Measurements from ENCODE around the gene GLYAT. TPM values are rescaled to one million over a fixed set of nuclear protein-coding genes. Genes with fewer than 3 reads are reported as not detected.

GLYAT gene
- total RNA-seq, 2 donors from 2014 or later = not detected

GRCh38 chr11:58768137-58768536, 36.4 kb upstream of the GLYAT start:
- Mint-ChIP-seq H3K4me1 (peaks cover 7% of the 10 kb centered on the region), H3K36me3 (ENCODE audit: low read depth) (peaks cover 2% of the 10 kb centered on the region), H3K27me3 (peaks cover 52% of the 10 kb centered on the region), H3K4me3 (no peak overlapping the region), H3K27ac (no peak overlapping the region)
- H3K9me3 ChIP-seq (ENCODE audit: control insufficient read depth, low read length, poor library complexity, severe bottlenecking) = no peaks in the 10 kb centered on the region
- ATAC-seq (no peak), DNase-seq (no peak)

GRCh38 chr11:58765078-58765477, 33.3 kb upstream of the GLYAT start:
- H3K9me3 ChIP-seq (ENCODE audit: control insufficient read depth, low read length, poor library complexity, severe bottlenecking) = no peaks in the 10 kb centered on the region
- DNase-seq (no peak), ATAC-seq (no peak)
- no peak overlapping the region for H3K4me3 Mint-ChIP-seq
- H3K27me3 Mint-ChIP-seq = peaks cover 37% of the 10 kb centered on the region
- no peak overlapping the region for H3K27ac Mint-ChIP-seq
- no peaks in the 10 kb centered on the region for H3K36me3 Mint-ChIP-seq (ENCODE audit: low read depth)
- H3K4me1 Mint-ChIP-seq = no peaks in the 10 kb centered on the region

- ATAC-seq (no peak), DNase-seq (no peak)
- Mint-ChIP-seq H3K4me3 (no peak overlapping the region), H3K4me1 (no peaks in the 10 kb centered on the region), H3K36me3 (ENCODE audit: low read depth) (no peaks in the 10 kb centered on the region), H3K27ac (no peak overlapping the region), H3K27me3 (peaks cover 39% of the 10 kb centered on the region)
- no peaks in the 10 kb centered on the region for H3K9me3 ChIP-seq (ENCODE audit: control insufficient read depth, low read length, poor library complexity, severe bottlenecking)
Measured at GRCh38 chr11:58763120-58763490, 31.4 kb upstream of the GLYAT start.

- no peaks in the 10 kb centered on the region for H3K4me1 Mint-ChIP-seq
- H3K9me3 ChIP-seq (ENCODE audit: control insufficient read depth, low read length, poor library complexity, severe bottlenecking) = no peaks in the 10 kb centered on the region
- no peak overlapping the region for H3K4me3 Mint-ChIP-seq
- H3K36me3 Mint-ChIP-seq (ENCODE audit: low read depth) = no peaks in the 10 kb centered on the region
- no peak overlapping the region for H3K27ac Mint-ChIP-seq
- ATAC-seq = no peak
- H3K27me3 Mint-ChIP-seq = peaks cover 39% of the 10 kb centered on the region
- no peak for DNase-seq
Measured at GRCh38 chr11:58762284-58763119, 30.8 kb upstream of the GLYAT start.

GRCh38 chr11:58757439-58757838, 25.7 kb upstream of the GLYAT start:
- H3K27ac Mint-ChIP-seq = no peak overlapping the region
- no peaks in the 10 kb centered on the region for H3K9me3 ChIP-seq (ENCODE audit: control insufficient read depth, low read length, poor library complexity, severe bottlenecking)
- DNase-seq (no peak), ATAC-seq (no peak)
- H3K36me3 Mint-ChIP-seq (ENCODE audit: low read depth) = no peaks in the 10 kb centered on the region
- H3K27me3 Mint-ChIP-seq = peaks cover 12% of the 10 kb centered on the region
- no peak overlapping the region for H3K4me3 Mint-ChIP-seq
- H3K4me1 Mint-ChIP-seq = no peaks in the 10 kb centered on the region

- no peak for ATAC-seq
- Mint-ChIP-seq H3K27me3 (peaks cover 29% of the 10 kb centered on the region), H3K27ac (no peak overlapping the region), H3K4me1 (no peaks in the 10 kb centered on the region), H3K36me3 (ENCODE audit: low read depth) (no peaks in the 10 kb centered on the region), H3K4me3 (no peak overlapping the region)
- no peaks in the 10 kb centered on the region for H3K9me3 ChIP-seq (ENCODE audit: control insufficient read depth, low read length, poor library complexity, severe bottlenecking)
- DNase-seq = no peak
Measured at GRCh38 chr11:58745705-58746364, 14.1 kb upstream of the GLYAT start.

- no peak overlapping the region for H3K27ac Mint-ChIP-seq
- peaks cover 31% of the 10 kb centered on the region for H3K27me3 Mint-ChIP-seq
Measured at GRCh38 chr11:58744988-58745704, 13.4 kb upstream of the GLYAT start.

GRCh38 chr11:58742981-58743880, 11.5 kb upstream of the GLYAT start:
- ATAC-seq = no peak

More at GRCh38 chr11:58744988-58745704, 13.4 kb upstream of the GLYAT start:
- DNase-seq (no peak), ATAC-seq (no peak)
- no peaks in the 10 kb centered on the region for H3K9me3 ChIP-seq (ENCODE audit: control insufficient read depth, low read length, poor library complexity, severe bottlenecking)
- Mint-ChIP-seq H3K36me3 (ENCODE audit: low read depth) (no peaks in the 10 kb centered on the region), H3K4me1 (no peaks in the 10 kb centered on the region), H3K4me3 (no peak overlapping the region)

GRCh38 chr11:58742140-58742539, 10.4 kb upstream of the GLYAT start:
- Mint-ChIP-seq H3K4me1 (no peaks in the 10 kb centered on the region), H3K27me3 (peaks cover 33% of the 10 kb centered on the region), H3K36me3 (ENCODE audit: low read depth) (no peaks in the 10 kb centered on the region), H3K27ac (no peak overlapping the region), H3K4me3 (no peak overlapping the region)
- DNase-seq (no peak), ATAC-seq (no peak)
- no peaks in the 10 kb centered on the region for H3K9me3 ChIP-seq (ENCODE audit: control insufficient read depth, low read length, poor library complexity, severe bottlenecking)

More at GRCh38 chr11:58742981-58743880, 11.5 kb upstream of the GLYAT start:
- H3K27ac Mint-ChIP-seq = no peak overlapping the region
- H3K36me3 Mint-ChIP-seq (ENCODE audit: low read depth) = no peaks in the 10 kb centered on the region
- DNase-seq = no peak
- peaks cover 32% of the 10 kb centered on the region for H3K27me3 Mint-ChIP-seq
- H3K9me3 ChIP-seq (ENCODE audit: control insufficient read depth, low read length, poor library complexity, severe bottlenecking) = no peaks in the 10 kb centered on the region
- H3K4me3 Mint-ChIP-seq = no peak overlapping the region
- H3K4me1 Mint-ChIP-seq = no peaks in the 10 kb centered on the region

GRCh38 chr11:58741127-58741526, 9.4 kb upstream of the GLYAT start:
- Mint-ChIP-seq H3K4me3 (no peak overlapping the region), H3K27me3 (peaks cover 32% of the 10 kb centered on the region), H3K4me1 (no peaks in the 10 kb centered on the region), H3K36me3 (ENCODE audit: low read depth) (no peaks in the 10 kb centered on the region), H3K27ac (no peak overlapping the region)
- ATAC-seq (no peak), DNase-seq (no peak)
- no peaks in the 10 kb centered on the region for H3K9me3 ChIP-seq (ENCODE audit: control insufficient read depth, low read length, poor library complexity, severe bottlenecking)

GRCh38 chr11:58740447-58740846, 8.7 kb upstream of the GLYAT start:
- Mint-ChIP-seq H3K27ac (no peak overlapping the region), H3K27me3 (peaks cover 31% of the 10 kb centered on the region), H3K4me3 (no peak overlapping the region), H3K36me3 (ENCODE audit: low read depth) (no peaks in the 10 kb centered on the region), H3K4me1 (no peaks in the 10 kb centered on the region)
- DNase-seq (no peak), ATAC-seq (no peak)
- no peaks in the 10 kb centered on the region for H3K9me3 ChIP-seq (ENCODE audit: control insufficient read depth, low read length, poor library complexity, severe bottlenecking)

GRCh38 chr11:58739725-58740430, 8.1 kb upstream of the GLYAT start:
- no peaks in the 10 kb centered on the region for H3K36me3 Mint-ChIP-seq (ENCODE audit: low read depth)
- no peak for DNase-seq
- H3K9me3 ChIP-seq (ENCODE audit: control insufficient read depth, low read length, poor library complexity, severe bottlenecking) = no peaks in the 10 kb centered on the region
- peaks cover 37% of the 10 kb centered on the region for H3K27me3 Mint-ChIP-seq
- no peak for ATAC-seq
- H3K4me1 Mint-ChIP-seq = no peaks in the 10 kb centered on the region
- H3K27ac Mint-ChIP-seq = no peak overlapping the region
- H3K4me3 Mint-ChIP-seq = no peak overlapping the region
